BLaER1 treated with 17β-estradiol and CSF1 and Interleukin-3, amounts not matched to agents 10 nM and 100 nM (cell line): ENCODE measurements around the gene SPSB3.
A peak's percentile ranks its signal among the peaks of the same experiment; 100 is the strongest.

Experiments used
- H3K27ac ChIP-seq, 11 experiments: shearing (Covaris generic); formaldehyde crosslinking; 2 replicates each; pipeline ENCODE4 v1.8.1; 2022
- H3K27me3 ChIP-seq, 11 experiments: shearing (Covaris generic); formaldehyde crosslinking; 2 replicates each; pipeline ENCODE4 v1.8.1; 2022
- H3K36me3 ChIP-seq, 11 experiments: shearing (Covaris generic); formaldehyde crosslinking; 2 replicates each; pipeline ENCODE4 v1.8.1; 2022
- H3K4me1 ChIP-seq, 10 experiments: shearing (Covaris generic); formaldehyde crosslinking; 2 replicates each; pipeline ENCODE4 v1.8.1; 2022
- H3K4me2 ChIP-seq, 11 experiments: shearing (Covaris generic); formaldehyde crosslinking; 2 replicates each; pipeline ENCODE4 v1.8.1; 2022
- H3K4me3 ChIP-seq, 10 experiments: shearing (Covaris generic); formaldehyde crosslinking; 2 replicates each; pipeline ENCODE4 v1.8.1; 2022
- H3K9ac ChIP-seq, 11 experiments: shearing (Covaris generic); formaldehyde crosslinking; 2 replicates each; pipeline ENCODE4 v1.8.1; 2022
- H3K9me3 ChIP-seq, 11 experiments: shearing (Covaris generic); formaldehyde crosslinking; replicated peaks in 1 of 11; 2 replicates each; pipeline ENCODE4 v1.8.1; 2022
- H4K20me1 ChIP-seq, 11 experiments: shearing (Covaris generic); formaldehyde crosslinking; 2 replicates each; pipeline ENCODE4 v1.8.1; 2022
- Cebpa-rat ChIP-seq, 11 experiments: shearing (Covaris generic); IDR thresholded peaks; 2 replicates each; pipeline ENCODE4 v1.8.1; 2022

SPSB3 gene

DNA sequence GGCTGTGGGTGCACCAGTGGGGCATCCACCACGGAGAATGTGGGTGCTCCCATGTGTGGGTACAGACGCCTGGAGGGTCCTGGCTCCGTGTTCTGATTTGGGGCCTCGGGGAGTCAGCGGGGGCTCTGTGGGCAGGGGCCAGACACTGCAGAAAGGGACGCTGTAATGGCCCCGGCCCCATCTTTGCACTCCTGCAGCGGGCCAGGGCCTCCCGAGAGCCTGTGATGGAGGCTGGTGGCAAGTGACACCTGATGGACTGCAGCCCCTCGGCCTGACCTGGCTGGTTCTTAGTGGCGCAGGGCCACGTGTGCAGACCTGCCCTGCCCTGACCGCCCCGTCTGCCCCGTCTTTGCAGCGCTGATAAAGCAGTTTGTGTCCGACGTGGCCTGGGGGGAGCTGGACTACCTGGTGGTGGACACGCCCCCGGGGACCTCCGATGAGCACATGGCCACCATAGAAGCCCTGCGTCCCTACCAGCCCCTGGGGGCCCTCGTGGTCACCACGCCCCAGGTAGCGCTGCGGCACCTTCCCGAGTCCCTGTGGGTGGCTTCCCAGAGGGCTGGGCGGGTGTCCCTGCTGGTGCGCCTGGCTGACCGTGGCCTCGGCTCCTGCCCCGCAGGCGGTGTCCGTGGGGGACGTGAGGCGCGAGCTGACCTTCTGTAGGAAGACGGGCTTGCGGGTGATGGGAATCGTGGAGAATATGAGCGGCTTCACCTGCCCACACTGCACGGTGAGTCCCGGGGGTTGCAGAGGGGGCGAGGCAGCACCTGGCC is 5.1 kb upstream of the SPSB3 start:
- Histone ChIP-seq H3K36me3 (peaks cover 50 to 83% (median 75%) of the 10 kb centered on the region in 11 experiments), H3K4me2 (no peak overlapping the region), H3K9ac (no peak overlapping the region), H3K9me3 (no peaks in the 10 kb centered on the region), H3K4me3 (no peak overlapping the region), H3K4me1 (peaks cover 9 to 16% (median 11%) of the 10 kb centered on the region in 10 experiments), H3K27me3 (no peaks in the 10 kb centered on the region), H3K27ac (no peak overlapping the region), H4K20me1 (peaks cover 20 to 96% (median 81%) of the 10 kb centered on the region in 11 experiments; a peak in 21 of 22 replicates)
- TF ChIP-seq Cebpa-rat (IDR thresholded peaks at IDR 0.05): no peak

GRCh38 chr16:1787056-1787321 is 4.6 kb upstream of the SPSB3 start:
- Histone ChIP-seq H3K36me3 (peaks cover 50 to 78% (median 72%) of the 10 kb centered on the region in 11 experiments), H3K27me3 (no peaks in the 10 kb centered on the region), H3K4me2 (no peak overlapping the region), H4K20me1 (peaks cover 20 to 93% (median 78%) of the 10 kb centered on the region in 11 experiments; a peak in 21 of 22 replicates), H3K9me3 (no peaks in the 10 kb centered on the region), H3K9ac (no peak overlapping the region), H3K4me3 (no peak overlapping the region), H3K27ac (no peak overlapping the region), H3K4me1 (peaks cover 9 to 16% (median 11%) of the 10 kb centered on the region in 10 experiments)
- TF ChIP-seq Cebpa-rat (IDR thresholded peaks at IDR 0.05): no peak

GRCh38 chr16:1786242-1787055 is 4.1 kb upstream of the SPSB3 start:
- peaks cover 50 to 73% (median 66%) of the 10 kb centered on the region in 11 experiments for H3K36me3 ChIP-seq
- H3K4me2 ChIP-seq: no peak overlapping the region
- peak overlapping the region in 1 of 11 experiments; percentile 9; a peak in 1 of 22 replicates for H3K9ac ChIP-seq
- TF ChIP-seq Cebpa-rat (IDR thresholded peaks at IDR 0.05): no peak
- H3K4me1 ChIP-seq: peaks cover 11 to 19% (median 14%) of the 10 kb centered on the region in 10 experiments
- no peak overlapping the region for H3K4me3 ChIP-seq
- H4K20me1 ChIP-seq: peaks cover 24 to 93% (median 83%) of the 10 kb centered on the region in 11 experiments; a peak in 21 of 22 replicates
- H3K27ac ChIP-seq: no peak overlapping the region
- no peaks in the 10 kb centered on the region for H3K9me3 ChIP-seq
- no peaks in the 10 kb centered on the region for H3K27me3 ChIP-seq

GRCh38 chr16:1785846-1786170 is 3.4 kb upstream of the SPSB3 start:
- Histone ChIP-seq H3K27me3 (no peaks in the 10 kb centered on the region), H3K4me3 (no peak overlapping the region), H3K4me1 (peaks cover 17 to 26% (median 20%) of the 10 kb centered on the region in 10 experiments), H4K20me1 (peaks cover 30 to 93% (median 86%) of the 10 kb centered on the region in 11 experiments; a peak in 21 of 22 replicates), H3K9me3 (no peaks in the 10 kb centered on the region), H3K27ac (no peak overlapping the region), H3K9ac (peak overlapping the region in 3 of 11 experiments; percentile 5 to 18 (median 9); a peak in 2 of 22 replicates), H3K36me3 (peaks cover 53 to 71% (median 63%) of the 10 kb centered on the region in 11 experiments), H3K4me2 (no peak overlapping the region; a peak in 1 of 22 replicates)
- no peak for TF ChIP-seq Cebpa-rat (IDR thresholded peaks at IDR 0.05)

GRCh38 chr16:1784977-1785845 is 2.8 kb upstream of the SPSB3 start:
- H3K27ac ChIP-seq: no peak overlapping the region
- peak overlapping the region in 1 of 11 experiments; percentile 3; a peak in 3 of 22 replicates for H3K4me2 ChIP-seq
- peaks cover 56 to 71% (median 62%) of the 10 kb centered on the region in 11 experiments for H3K36me3 ChIP-seq
- H4K20me1 ChIP-seq: peaks cover 36 to 93% (median 86%) of the 10 kb centered on the region in 11 experiments; a peak in 21 of 22 replicates
- no peaks in the 10 kb centered on the region for H3K27me3 ChIP-seq
- H3K9ac ChIP-seq: peak overlapping the region in 7 of 11 experiments; percentile 5 to 89 (median 17); a peak in 4 of 22 replicates
- H3K9me3 ChIP-seq: no peaks in the 10 kb centered on the region
- TF ChIP-seq Cebpa-rat (IDR thresholded peaks at IDR 0.05): no peak
- no peak overlapping the region for H3K4me3 ChIP-seq
- peaks cover 21 to 31% (median 23%) of the 10 kb centered on the region in 10 experiments for H3K4me1 ChIP-seq

GRCh38 chr16:1781758-1782407 is 488 bp downstream of the SPSB3 start:
- peaks cover 63 to 91% (median 86%) of the 10 kb centered on the region in 11 experiments for H4K20me1 ChIP-seq
- H3K9ac ChIP-seq: peak overlapping the region; percentile 83 to 95 (median 88)
- H3K4me2 ChIP-seq: peak overlapping the region; percentile 83 to 99 (median 95)
- no peaks in the 10 kb centered on the region for H3K9me3 ChIP-seq
- H3K4me1 ChIP-seq: peaks cover 22 to 40% (median 27%) of the 10 kb centered on the region in 10 experiments
- H3K36me3 ChIP-seq: peaks cover 51 to 71% (median 57%) of the 10 kb centered on the region in 11 experiments
- H3K27me3 ChIP-seq: no peaks in the 10 kb centered on the region
- H3K27ac ChIP-seq: peak overlapping the region; percentile 54 to 86 (median 80); a peak in 21 of 22 replicates
- H3K4me3 ChIP-seq: peak overlapping the region; percentile 78 to 99 (median 88)
- TF ChIP-seq Cebpa-rat (IDR thresholded peaks at IDR 0.05): no peak

DNA sequence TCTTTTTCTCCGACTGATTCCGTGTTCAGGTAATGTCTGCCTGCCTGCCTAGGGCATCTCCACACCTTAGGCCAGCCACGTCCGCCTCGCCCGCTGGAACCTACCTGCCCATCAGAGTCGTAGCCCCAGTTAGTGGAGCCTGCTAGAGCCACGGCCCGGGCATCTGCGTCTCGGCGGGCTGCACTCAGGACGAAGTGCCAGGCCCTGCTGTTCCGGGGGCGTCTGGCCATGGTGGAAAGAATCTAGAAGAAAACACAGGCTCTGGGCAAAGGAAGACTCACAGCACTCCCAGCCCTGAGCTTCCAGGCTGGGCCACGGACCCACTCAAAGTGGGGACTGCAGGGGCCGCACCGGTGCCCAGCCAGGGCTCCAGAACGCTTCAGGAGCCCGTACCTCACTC is 1.1 kb downstream of the SPSB3 start:
- Histone ChIP-seq H3K36me3 (peaks cover 51 to 71% (median 57%) of the 10 kb centered on the region in 11 experiments), H3K4me2 (peak overlapping the region; percentile 83 to 99 (median 95)), H3K4me1 (peaks cover 22 to 40% (median 29%) of the 10 kb centered on the region in 10 experiments), H3K27ac (peak overlapping the region; percentile 54 to 86 (median 80); a peak in 21 of 22 replicates), H3K4me3 (peak overlapping the region; percentile 78 to 99 (median 88)), H3K9ac (peak overlapping the region; percentile 83 to 95 (median 88)), H3K27me3 (no peaks in the 10 kb centered on the region), H4K20me1 (peaks cover 63 to 91% (median 85%) of the 10 kb centered on the region in 11 experiments), H3K9me3 (no peaks in the 10 kb centered on the region)
- no peak for TF ChIP-seq Cebpa-rat (IDR thresholded peaks at IDR 0.05)

DNA sequence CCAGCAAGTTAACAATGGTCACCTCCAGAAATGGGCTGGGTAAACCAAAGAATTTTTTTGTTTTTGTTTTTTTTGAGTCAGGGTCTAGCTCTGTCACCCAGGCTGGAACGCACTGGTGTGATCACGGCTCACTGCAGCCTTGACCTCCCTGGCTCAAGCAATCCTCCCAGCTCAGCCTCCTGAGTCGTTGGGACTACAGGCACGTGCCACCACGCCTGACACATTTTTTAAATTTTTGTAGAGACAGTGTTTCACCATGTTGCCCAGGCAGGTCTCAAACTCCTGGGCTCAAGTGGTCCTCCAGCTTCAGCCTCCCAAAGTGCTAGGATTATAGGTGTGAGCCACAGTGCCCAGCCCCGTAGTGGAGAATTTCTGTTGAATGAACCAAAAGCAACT is 1.7 kb downstream of the SPSB3 start:
- Histone ChIP-seq H3K9ac (peak overlapping the region in 10 of 11 experiments; percentile 83 to 95 (median 88); a peak in 15 of 22 replicates), H3K4me3 (peak overlapping the region in 8 of 10 experiments; percentile 83 to 99 (median 90); a peak in 5 of 20 replicates), H3K4me2 (peak overlapping the region; percentile 83 to 99 (median 95); a peak in 21 of 22 replicates), H3K27ac (peak overlapping the region in 1 of 11 experiments; percentile 81; a peak in 1 of 22 replicates), H3K4me1 (peaks cover 22 to 44% (median 35%) of the 10 kb centered on the region in 10 experiments), H4K20me1 (peaks cover 63 to 91% (median 84%) of the 10 kb centered on the region in 11 experiments), H3K27me3 (no peaks in the 10 kb centered on the region), H3K9me3 (no peaks in the 10 kb centered on the region), H3K36me3 (peaks cover 51 to 71% (median 57%) of the 10 kb centered on the region in 11 experiments)
- TF ChIP-seq Cebpa-rat (IDR thresholded peaks at IDR 0.05): no peak
